HG03521 (cell line): ENCODE data around the gene DACH1.

Source experiments
- ATAC-seq: cut with Tn5 transposase; IDR thresholded peaks from one replicate; pipeline ENCODE4 v1.9.1; 2021; ENCODE audit warnings: mild to moderate bottlenecking, moderate library complexity; ENCODE audit not compliant: unreplicated experiment

The DACH1 gene

GRCh38 chr13:71593566-71593965, 273.4 kb downstream of the DACH1 start:
- ATAC-seq, result no peak

- ATAC-seq, result no peak
These were observed 275.6 kb downstream of the DACH1 start for GRCh38 chr13:71591374-71591773.

GRCh38 chr13:71590654-71591148, 276.3 kb downstream of the DACH1 start:
- no peak for ATAC-seq

- ATAC-seq, result no peak
These were observed 278.0 kb downstream of the DACH1 start for GRCh38 chr13:71589032-71589431.

- no peak for ATAC-seq
These were observed 279.2 kb downstream of the DACH1 start for GRCh38 chr13:71587817-71588216.

DNA sequence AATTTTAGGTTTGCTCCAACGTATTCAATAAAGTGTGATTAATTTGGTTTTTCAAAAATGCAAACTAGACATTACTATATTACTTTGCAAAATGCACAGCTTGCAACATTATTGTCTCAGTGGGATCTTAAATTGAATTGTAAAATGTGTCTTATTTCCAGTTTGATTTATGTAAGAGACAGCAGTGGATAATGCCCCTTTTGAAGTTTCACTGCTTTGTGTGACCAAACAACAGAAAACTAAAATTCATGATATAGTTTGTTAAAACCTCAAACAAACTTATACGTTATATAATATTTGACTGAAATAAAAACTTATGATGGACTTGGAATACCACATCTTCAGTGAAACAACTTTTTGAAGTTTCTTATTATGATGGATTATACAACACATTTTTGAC, 279.8 kb downstream of the DACH1 start:
- no peak for ATAC-seq

DNA sequence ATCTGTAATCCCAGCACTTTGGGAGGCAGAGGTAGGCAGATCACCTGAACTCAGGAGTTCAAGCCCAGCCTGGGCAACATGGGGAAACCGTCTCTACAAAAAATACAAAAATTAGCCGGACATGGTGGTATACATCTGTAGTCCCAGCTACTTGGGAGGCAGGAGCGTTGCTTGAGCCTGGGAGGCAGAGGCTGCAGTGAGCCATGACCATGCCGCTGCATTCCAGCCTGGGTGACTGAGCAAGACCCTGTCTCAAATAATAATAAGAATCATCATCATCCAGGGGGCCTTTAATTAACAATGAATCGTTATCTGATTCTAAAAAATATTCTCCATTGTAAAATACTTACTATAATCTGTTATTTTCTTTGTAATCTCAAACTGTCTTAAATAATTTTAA, 283.4 kb downstream of the DACH1 start:
- ATAC-seq, result no peak

GRCh38 chr13:71580614-71581013, 286.4 kb downstream of the DACH1 start:
- no peak for ATAC-seq

DNA sequence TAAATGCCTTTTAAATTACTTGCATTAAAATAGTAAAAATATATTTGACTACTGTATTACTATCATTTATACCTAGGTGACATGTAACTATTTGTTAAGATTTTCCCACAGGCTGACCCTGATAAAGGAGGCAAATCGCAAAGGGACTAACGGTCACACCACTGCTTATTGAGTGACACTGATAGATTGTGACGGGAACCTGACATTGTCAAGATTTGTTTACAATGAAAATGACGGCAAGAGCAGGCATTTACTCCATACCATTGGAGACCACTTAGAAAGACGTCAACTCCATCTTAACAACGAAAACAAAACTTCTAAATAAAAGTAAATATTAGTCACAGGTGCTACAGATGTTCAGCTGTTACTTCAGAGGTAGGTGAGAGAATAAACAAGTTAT, 289.0 kb downstream of the DACH1 start:
- ATAC-seq, result no peak

GRCh38 chr13:71577127-71577526, 289.9 kb downstream of the DACH1 start:
- ATAC-seq, result no peak

DNA sequence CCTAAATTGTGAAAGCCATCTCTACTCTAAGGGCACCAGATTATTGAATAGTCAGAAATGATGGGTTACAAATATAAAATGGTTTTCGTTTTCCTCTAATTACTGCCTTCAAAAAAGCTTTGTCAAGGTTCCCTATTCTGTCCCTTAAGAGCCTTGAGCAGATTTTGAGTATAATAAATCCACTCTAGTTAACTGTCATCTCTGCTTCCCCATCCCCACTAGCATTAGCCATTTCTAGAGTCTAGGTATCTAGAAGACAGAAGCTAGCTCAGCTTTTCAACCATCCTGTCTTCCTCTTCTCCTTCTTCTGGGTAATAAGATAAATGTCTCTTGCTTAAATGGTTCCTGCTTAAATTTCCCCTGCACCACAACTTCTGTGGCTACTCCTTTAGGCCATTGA, 290.4 kb downstream of the DACH1 start:
- no peak for ATAC-seq

- no peak for ATAC-seq
These were observed 320.1 kb downstream of the DACH1 start for GRCh38 chr13:71546881-71547280.

DNA sequence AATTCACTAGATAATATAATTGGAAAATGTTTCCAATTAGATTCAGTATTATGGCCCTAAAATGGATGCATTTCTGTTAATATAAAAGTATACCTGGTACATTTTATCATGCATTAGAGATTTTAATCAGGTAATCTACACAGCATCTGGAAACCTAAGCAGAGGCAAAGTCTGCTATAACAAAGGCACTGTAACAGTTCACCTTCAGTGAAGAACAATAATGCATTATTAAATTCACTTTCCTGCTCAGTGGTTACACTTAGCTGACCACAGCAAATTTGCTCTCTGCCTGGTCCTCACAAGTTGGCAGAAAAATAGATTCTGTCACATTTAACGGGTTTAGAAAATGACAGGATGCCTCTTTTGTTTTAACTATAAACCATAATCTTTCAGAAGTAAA, 326.9 kb downstream of the DACH1 start:
- no peak for ATAC-seq

DNA sequence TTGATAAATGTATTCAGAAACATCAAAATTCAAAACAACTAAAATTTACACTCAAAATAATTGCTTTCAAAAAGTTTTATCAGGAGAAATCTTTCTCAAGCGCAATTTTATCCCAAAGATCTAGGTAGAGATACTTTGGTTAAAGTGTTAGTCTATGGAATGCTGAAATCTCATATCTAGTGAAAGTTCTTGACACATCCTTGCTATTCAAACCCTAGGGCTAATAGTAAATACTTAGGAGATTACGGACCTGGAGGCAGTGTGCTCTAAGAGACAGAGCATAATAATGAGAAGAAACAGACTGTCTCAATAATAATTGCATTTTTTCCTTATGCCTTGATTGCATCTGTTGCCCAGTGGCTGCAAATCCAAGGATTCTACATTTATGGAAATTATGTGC, 330.8 kb downstream of the DACH1 start:
- ATAC-seq, result no peak

GRCh38 chr13:71524613-71525304, 342.2 kb downstream of the DACH1 start:
- ATAC-seq, result no peak

DNA sequence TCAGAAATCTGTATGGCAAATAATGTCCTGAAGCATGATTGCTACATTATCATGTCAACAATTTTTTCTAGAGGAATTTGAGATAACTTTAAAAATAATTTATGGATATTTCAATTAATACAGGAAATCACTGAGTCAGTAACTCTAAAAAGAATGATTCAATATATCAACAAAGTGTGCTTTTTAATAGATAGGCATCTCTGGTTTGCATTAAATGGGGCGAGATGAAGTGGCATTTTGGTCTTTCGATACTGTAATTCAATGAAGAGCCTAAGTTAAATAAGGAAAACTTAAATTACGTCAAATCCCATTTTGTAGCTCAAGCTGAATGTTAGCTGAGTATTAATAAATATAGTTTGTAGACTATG, 342.8 kb downstream of the DACH1 start:
- ATAC-seq, result no peak

- ATAC-seq, result no peak
These were observed 344.0 kb downstream of the DACH1 start for GRCh38 chr13:71522941-71523526.

GRCh38 chr13:71517004-71517403, 350.0 kb downstream of the DACH1 start:
- no peak for ATAC-seq

DNA sequence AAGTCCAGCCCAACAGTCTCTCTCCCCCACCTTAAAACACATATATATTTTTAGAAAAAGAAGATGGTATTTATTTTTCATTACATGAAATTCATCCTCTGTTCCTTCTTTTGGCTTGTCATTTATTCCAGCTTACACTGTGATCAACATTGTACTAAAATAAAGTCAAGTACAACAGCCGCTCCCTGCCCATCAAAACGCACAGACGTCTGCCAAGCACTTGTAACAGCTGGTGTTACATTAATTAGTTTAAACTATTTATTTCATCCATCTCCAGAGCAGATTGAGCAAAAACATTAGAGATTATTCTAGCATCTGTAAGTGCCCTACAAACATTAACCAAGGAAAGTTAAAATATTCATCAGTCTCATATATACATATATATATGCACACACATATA, 350.5 kb downstream of the DACH1 start:
- ATAC-seq, result no peak

GRCh38 chr13:71515744-71516038, 351.3 kb downstream of the DACH1 start:
- no peak for ATAC-seq

DNA sequence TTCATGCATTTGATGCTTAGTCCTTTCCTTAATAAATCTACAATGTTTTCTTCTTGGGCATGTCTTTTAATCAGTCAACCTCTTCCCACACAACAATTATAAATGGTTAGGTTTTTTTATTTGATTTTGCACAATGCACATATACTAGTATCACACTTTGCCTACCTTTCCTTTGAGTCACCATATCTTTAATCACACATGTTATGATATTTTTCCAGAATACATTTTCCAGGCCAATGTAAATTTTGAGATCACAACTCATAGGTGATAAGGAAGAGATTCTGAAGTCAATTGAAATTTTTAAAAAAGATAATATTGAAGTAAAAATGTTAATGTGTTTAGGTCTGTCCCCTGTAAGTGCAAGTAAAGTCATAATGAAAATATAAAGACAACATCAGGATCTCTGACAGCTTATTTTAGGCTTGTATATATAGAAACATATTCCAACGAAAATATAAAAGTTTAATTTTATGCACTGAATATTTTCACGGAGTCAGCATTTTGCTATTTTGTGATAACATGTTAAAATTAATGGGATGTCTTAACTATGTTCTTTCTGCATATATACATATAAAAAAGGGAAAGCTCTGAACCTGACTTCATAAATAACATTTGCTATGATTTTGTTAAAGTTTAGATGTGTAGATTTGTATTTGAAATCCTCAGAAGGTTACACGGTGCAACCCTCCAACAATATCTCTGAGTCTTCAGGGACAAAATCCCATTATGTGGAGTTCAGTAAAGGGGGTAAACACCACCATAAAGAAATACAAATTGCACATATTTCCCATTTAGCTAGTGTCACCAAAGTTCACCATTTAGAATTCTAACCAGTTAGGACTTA, 351.9 kb downstream of the DACH1 start:
- no peak for ATAC-seq

DNA sequence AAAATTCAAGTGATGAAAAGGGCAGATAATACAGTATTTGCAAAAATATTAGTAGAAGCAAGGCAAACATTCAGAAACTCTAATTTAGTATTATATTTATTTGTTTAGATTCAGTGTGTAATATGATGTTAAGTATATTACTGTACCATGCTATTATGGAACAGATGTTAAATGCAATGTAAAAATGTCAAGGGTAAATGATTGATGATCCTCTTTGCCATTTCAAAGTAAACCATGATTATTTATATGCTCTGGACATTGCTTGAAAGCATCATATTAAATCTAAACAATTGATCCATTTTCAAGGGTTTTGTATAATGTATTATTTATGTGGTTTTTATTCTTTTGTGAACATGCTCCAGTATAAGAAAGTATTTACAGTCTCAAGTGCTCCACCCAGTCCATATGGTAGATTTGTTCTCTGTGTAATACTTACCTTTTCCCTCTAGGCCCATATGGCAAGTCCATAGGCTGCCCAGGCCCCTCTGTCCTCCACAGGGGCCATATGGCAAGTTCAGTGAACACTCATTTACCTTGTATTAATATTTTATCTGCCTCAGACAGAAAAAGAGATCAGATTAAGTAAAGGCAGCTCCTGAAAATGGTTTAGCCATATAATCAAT, 353.5 kb downstream of the DACH1 start:
- no peak for ATAC-seq
